CD14-positive monocyte (primary cell): ENCODE results near the gene DNAJC3. TPM values are rescaled to one million over a fixed set of nuclear protein-coding genes. Genes with fewer than 3 reads are reported as not detected.

Source experiments
- DNase-seq, 3 donors: peaks; one replicate each; pipeline ENCODE4 v3.0.0-alpha.2; 2011 to 2022
- H2AFZ ChIP-seq: 2 replicates; pipeline ENCODE4 v1.6.0; 2012; ENCODE audit warnings: mild to moderate bottlenecking, low read depth, low read length, inconsistent platforms; ENCODE audit not compliant: insufficient read depth, poor library complexity, severe bottlenecking
- H3K27ac ChIP-seq, 2 donors: 1 replicate in 1 of 2; 2 replicates in 1 of 2; pipeline ENCODE4 v1.5.1; 2012 to 2013; ENCODE audit warnings: low read length in 2 of 2, control low read depth in 1 of 2, inconsistent platforms in 1 of 2, low read depth in 1 of 2, mild to moderate bottlenecking in 1 of 2
- H3K27me3 ChIP-seq, 2 donors: one replicate each; pipeline versions ENCODE4 v1.6.0 to v1.6.1; 2011 to 2013; ENCODE audit warnings: low read length in 2 of 2; ENCODE audit not compliant: control insufficient read depth in 2 of 2, insufficient read depth in 2 of 2
- H3K36me3 ChIP-seq, 2 donors: replicated peaks in 1 of 2; 1 replicate in 1 of 2; 2 replicates in 1 of 2; pipeline versions ENCODE4 v1.5.1 to v1.6.1; 2012 to 2013; ENCODE audit warnings: low read length in 2 of 2, control low read depth in 1 of 2, inconsistent platforms in 1 of 2, mild to moderate bottlenecking in 1 of 2; ENCODE audit not compliant: insufficient read depth in 2 of 2, control insufficient read depth in 1 of 2
- H3K4me1 ChIP-seq, 2 donors: 1 replicate in 1 of 2; 2 replicates in 1 of 2; pipeline versions ENCODE4 v1.5.1 to v1.6.1; 2012 to 2013; ENCODE audit warnings: low read length in 2 of 2, control low read depth in 1 of 2, inconsistent platforms in 1 of 2, mild to moderate bottlenecking in 1 of 2, moderate library complexity in 1 of 2; ENCODE audit not compliant: insufficient read depth in 2 of 2, control insufficient read depth in 1 of 2
- H3K4me2 ChIP-seq: replicated peaks from 2 replicates; pipeline ENCODE3; 2012; ENCODE audit warnings: low read length, moderate library complexity, mild to moderate bottlenecking; ENCODE audit not compliant: poor library complexity, severe bottlenecking; ENCODE audit errors: extremely low read depth
- H3K4me3 ChIP-seq, 3 experiments: fragments of 200-600 bp in 1 of 3; sonication (generic) in 1 of 3; replicated peaks in 1 of 3; 1 replicate in 2 of 3; 2 replicates in 1 of 3; pipeline ENCODE4 v1.5.1; 2011 to 2013; ENCODE audit warnings: low read length in 3 of 3, mild to moderate bottlenecking in 3 of 3, control low read depth in 2 of 3, low read depth in 2 of 3, inconsistent platforms in 1 of 3, moderate library complexity in 1 of 3
- H3K79me2 ChIP-seq: 2 replicates; pipeline ENCODE4 v1.6.0; 2012; ENCODE audit warnings: mild to moderate bottlenecking, control low read depth, inconsistent platforms, low read length, moderate library complexity; ENCODE audit not compliant: insufficient read depth
- H3K9ac ChIP-seq: 2 replicates; pipeline ENCODE4 v1.6.0; 2017; ENCODE audit warnings: low read length, mild to moderate bottlenecking; ENCODE audit not compliant: insufficient read depth, poor library complexity, severe bottlenecking
- H3K9me3 ChIP-seq, 2 donors: replicated peaks in 1 of 2; 1 replicate in 1 of 2; 2 replicates in 1 of 2; pipeline versions ENCODE4 v1.5.1 to v1.6.1; 2012 to 2013; ENCODE audit warnings: low read length in 2 of 2, control low read depth in 1 of 2; ENCODE audit not compliant: control insufficient read depth in 1 of 2, insufficient read depth in 1 of 2
- H4K20me1 ChIP-seq: 2 replicates; pipeline ENCODE4 v1.6.0; 2012; ENCODE audit warnings: mild to moderate bottlenecking, low read length, control low read depth, moderate library complexity; ENCODE audit not compliant: insufficient read depth
- H3K27ac Mint-ChIP-seq, 7 donors: one replicate each; pipeline ENCODE4 v1.8.0; 2020; ENCODE audit warnings: mild to moderate bottlenecking in 7 of 7, mixed read lengths in 7 of 7, moderate library complexity in 6 of 7, inconsistent platforms in 2 of 7
- H3K27me3 Mint-ChIP-seq, 3 donors: one replicate each; pipeline ENCODE4 v1.8.0; 2021 to 2022; ENCODE audit warnings: low read depth in 3 of 3, mild to moderate bottlenecking in 3 of 3, mixed read lengths in 3 of 3, moderate library complexity in 3 of 3, inconsistent platforms in 1 of 3
- H3K36me3 Mint-ChIP-seq, 2 donors: one replicate each; pipeline ENCODE4 v1.8.0; 2020; ENCODE audit warnings: mixed read lengths in 2 of 2, inconsistent platforms in 1 of 2, mild to moderate bottlenecking in 1 of 2
- H3K4me1 Mint-ChIP-seq: one replicate; pipeline ENCODE4 v1.8.0; 2020; ENCODE audit warnings: mild to moderate bottlenecking, mixed read lengths
- H3K4me3 Mint-ChIP-seq, 2 donors: one replicate each; pipeline ENCODE4 v1.8.0; 2020; ENCODE audit warnings: mild to moderate bottlenecking in 2 of 2, mixed read lengths in 2 of 2, moderate library complexity in 1 of 2
- H3K9me3 Mint-ChIP-seq, 7 donors: one replicate each; pipeline ENCODE4 v1.8.0; 2020 to 2022; ENCODE audit warnings: mixed read lengths in 7 of 7, mild to moderate bottlenecking in 6 of 7, moderate library complexity in 6 of 7, inconsistent platforms in 2 of 7
- CTCF ChIP-seq: fragments of 200-600 bp; IDR thresholded peaks from one replicate; pipeline ENCODE4 v1.8.0; 2022; ENCODE audit warnings: antibody characterized with exemption, mild to moderate bottlenecking
- WGBS: methylation state at CpG from one replicate; pipeline ENCODE4 v1.1.5; 2013; ENCODE audit warnings: missing lambda C conversion rate; ENCODE audit not compliant: insufficient coverage; 5-methylcytosine and 5-hydroxymethylcytosine counted together
- intact Hi-C, 2 donors: fragments of 100-400 bp; cut with micrococcal nuclease; formaldehyde crosslinking; loops; one replicate each; pipeline versions ENCODE4 v1.15.0 to v1.15.1; 2023
- polyA plus RNA-seq, 3 donors: library from polyadenylated mRNA; depleted of rRNA in 1 of 3; unstranded in 2 of 3; stranded (reverse) in 1 of 3; fragments of 300-500 nt in 2 of 3; fragments of >200 nt in 1 of 3; fragmentation: Illumina TruSeq in 2 of 3; gene quantifications; 1 replicate in 2 of 3; 2 replicates in 1 of 3; pipeline ENCODE4 v1.2.3, GENCODE V29; 2012 to 2021

The DNAJC3 gene
- polyA plus RNA-seq, 3 donors = 11.1 to 27.6 (median 22.3) TPM

- no peak overlapping the region for H2AFZ ChIP-seq
- intact Hi-C loops = no loop called here
- DNase-seq = no peak
- no peaks in the 10 kb centered on the region for H3K36me3 ChIP-seq
- peaks cover 26% of the 10 kb centered on the region for H3K4me1 Mint-ChIP-seq
- no peak overlapping the region for H3K27ac ChIP-seq
- H3K4me1 ChIP-seq = peaks cover 25 to 31% of the 10 kb centered on the region in 2 donors
- no peaks in the 10 kb centered on the region for H3K9me3 ChIP-seq
- peak overlapping the region in 1 of 2 donors; percentile 40 for H3K4me3 Mint-ChIP-seq
- H3K9ac ChIP-seq = no peak overlapping the region
- no peaks in the 10 kb centered on the region for H3K79me2 ChIP-seq
- peaks cover 30 to 37% (median 32%) of the 10 kb centered on the region in 3 donors for H3K27me3 Mint-ChIP-seq
- H3K27ac Mint-ChIP-seq = no peak overlapping the region
- peaks cover 25 to 36% of the 10 kb centered on the region in 2 donors for H3K27me3 ChIP-seq
- H3K4me2 ChIP-seq = no peak overlapping the region
- peaks cover 0 to 10% (median 0%) of the 10 kb centered on the region in 7 donors for H3K9me3 Mint-ChIP-seq
- no peak for TF ChIP-seq CTCF
- H3K36me3 Mint-ChIP-seq = peaks cover 0 to 4% of the 10 kb centered on the region in 2 donors
- no peaks in the 10 kb centered on the region for H4K20me1 ChIP-seq
- 100% methylated on average over 2 of the region's 6 CpGs for WGBS
- H3K4me3 ChIP-seq = no peak overlapping the region
Observed at GRCh38 chr13:95647321-95647720, 29.6 kb upstream of the DNAJC3 start.

DNA sequence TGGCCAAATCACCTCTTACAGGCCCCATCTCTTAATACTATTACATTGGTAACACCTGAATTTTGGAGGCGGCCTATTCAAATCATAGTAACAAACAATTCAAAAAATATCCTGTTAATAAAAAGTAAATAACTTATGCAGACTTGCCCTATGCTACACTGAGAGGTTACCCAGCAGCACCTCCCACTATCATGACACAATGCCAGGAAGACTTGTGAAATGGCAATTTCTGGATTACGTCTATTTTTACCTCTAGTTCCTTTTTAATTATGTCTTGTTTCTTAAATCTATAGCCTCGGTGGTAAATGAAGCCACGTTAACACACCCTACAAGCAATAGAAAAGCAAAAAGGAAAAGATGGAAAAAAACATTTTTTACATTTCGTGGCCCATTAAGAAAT, 26.2 kb upstream of the DNAJC3 start:
- peak; percentile 42 to 55 (median 44) for DNase-seq
- H3K4me1 ChIP-seq = peaks cover 12 to 15% of the 10 kb centered on the region in 2 donors
- no peaks in the 10 kb centered on the region for H3K36me3 Mint-ChIP-seq
- no peak overlapping the region for H2AFZ ChIP-seq
- peaks cover 0 to 5% of the 10 kb centered on the region in 2 donors for H3K27me3 ChIP-seq
- no peak overlapping the region for H3K4me3 ChIP-seq
- peak overlapping the region in 1 of 7 donors; percentile 46 for H3K27ac Mint-ChIP-seq
- no peaks in the 10 kb centered on the region for H3K36me3 ChIP-seq
- H3K27ac ChIP-seq = no peak overlapping the region
- no peak overlapping the region for H3K9ac ChIP-seq
- H3K79me2 ChIP-seq = no peaks in the 10 kb centered on the region
- intact Hi-C loops = no loop called here
- peaks cover 0 to 9% (median 3%) of the 10 kb centered on the region in 7 donors for H3K9me3 Mint-ChIP-seq
- H3K9me3 ChIP-seq = no peaks in the 10 kb centered on the region
- H3K4me3 Mint-ChIP-seq = peak overlapping the region in 1 of 2 donors; percentile 55
- peaks cover 13% of the 10 kb centered on the region for H3K4me1 Mint-ChIP-seq
- peaks cover 3 to 9% (median 6%) of the 10 kb centered on the region in 3 donors for H3K27me3 Mint-ChIP-seq
- H4K20me1 ChIP-seq = no peaks in the 10 kb centered on the region
- peak overlapping the region; percentile 51 for H3K4me2 ChIP-seq
- no peak for TF ChIP-seq CTCF
- WGBS = no CpG with 5 or more reads among the region's 5 CpGs
